H1 (cell line): ENCODE measurements around the gene WAC. TPM values are rescaled to one million over a fixed set of nuclear protein-coding genes. Genes with fewer than 3 reads are reported as not detected.

ENCODE experiments used
- CTCF ChIA-PET: fragments of 300-600 bp; sonication (Branson Sonifier 250); formaldehyde crosslinking; loops from one replicate; lab custom pipeline; 2021; ENCODE audit not compliant: partially characterized antibody; lab: Charles Lee
- POLR2A ChIA-PET: fragments of 300-600 bp; sonication (Branson Sonifier 250); formaldehyde crosslinking; loops from one replicate; lab custom pipeline; 2021; ENCODE audit warnings: inconsistent platforms; ENCODE audit not compliant: partially characterized antibody; lab: Charles Lee
- DNase-seq, 2 experiments: peaks; one replicate each; pipeline versions ENCODE4 v3.0.0 to v3.0.0-alpha.2; 2010 to 2022; ENCODE audit warnings: low spot score in 2 of 2, low read depth in 1 of 2, mixed read lengths in 1 of 2
- FAIRE-seq: peaks from 2 replicates; lab custom pipeline; 2011; peaks lifted over from hg19 to GRCh38; lab: Jason Lieb, UNC
- H2AFZ ChIP-seq: 2 replicates; pipeline ENCODE4 v1.8.1; 2012; ENCODE audit warnings: low read length, inconsistent platforms
- H2AK5ac ChIP-seq: 2 replicates; pipeline ENCODE4 v1.6.1; 2013; ENCODE audit warnings: low read depth, low read length
- H2BK120ac ChIP-seq: replicated peaks from 2 replicates; pipeline ENCODE3; 2013; ENCODE audit warnings: low read depth, low read length, inconsistent platforms
- H2BK12ac ChIP-seq: 2 replicates; pipeline ENCODE4 v1.6.1; 2013; ENCODE audit warnings: low read depth, low read length
- H2BK15ac ChIP-seq: 2 replicates; pipeline ENCODE4 v1.6.1; 2013; ENCODE audit warnings: low read length
- H2BK20ac ChIP-seq: 2 replicates; pipeline ENCODE4 v1.6.1; 2013; ENCODE audit warnings: low read length
- H2BK5ac ChIP-seq: 2 replicates; pipeline ENCODE4 v1.6.1; 2013; ENCODE audit warnings: low read depth, low read length
- H3K14ac ChIP-seq: 2 replicates; pipeline ENCODE4 v1.6.1; 2013; ENCODE audit warnings: inconsistent platforms; ENCODE audit not compliant: insufficient read length
- H3K18ac ChIP-seq: 2 replicates; pipeline ENCODE4 v1.6.1; 2013; ENCODE audit warnings: low read length; ENCODE audit errors: extremely low read depth
- H3K23ac ChIP-seq: 2 replicates; pipeline ENCODE4 v1.6.1; 2013; ENCODE audit warnings: inconsistent platforms; ENCODE audit not compliant: insufficient read length
- H3K23me2 ChIP-seq: 2 replicates; pipeline ENCODE4 v1.6.1; 2013; ENCODE audit warnings: low read depth, low read length
- H3K27ac ChIP-seq: 2 replicates; pipeline ENCODE4 v1.6.1; 2011; ENCODE audit warnings: low read depth, low read length, inconsistent platforms
- H3K27me3 ChIP-seq, 4 experiments: replicated peaks in 1 of 4; 1 replicate in 1 of 4; 2 replicates in 3 of 4; pipeline versions ENCODE4 v1.6.1 to v1.8.1; 2011 to 2013; ENCODE audit warnings: low read length in 3 of 4, mild to moderate bottlenecking in 3 of 4, inconsistent platforms in 2 of 4, mixed read lengths in 2 of 4, moderate library complexity in 1 of 4; ENCODE audit not compliant: control insufficient read depth in 3 of 4, insufficient read depth in 3 of 4; ENCODE audit errors: extremely low read depth in 1 of 4
- H3K36me3 ChIP-seq, 4 experiments: 2 replicates each; pipeline versions ENCODE4 v1.6.1 to v1.8.1; 2011 to 2013; ENCODE audit warnings: mild to moderate bottlenecking in 4 of 4, low read length in 3 of 4, moderate library complexity in 2 of 4, control low read depth in 1 of 4, inconsistent platforms in 1 of 4; ENCODE audit not compliant: insufficient read depth in 4 of 4, control insufficient read depth in 2 of 4
- H3K4ac ChIP-seq: replicated peaks from 2 replicates; pipeline ENCODE3; 2013; ENCODE audit warnings: low read length, low read depth, mixed read lengths, inconsistent platforms; ENCODE audit not compliant: insufficient read length
- H3K4me1 ChIP-seq, 4 experiments: replicated peaks in 1 of 4; 1 replicate in 1 of 4; 2 replicates in 3 of 4; pipeline versions ENCODE4 v1.6.1 to v1.8.1; 2011 to 2013; ENCODE audit warnings: low read length in 3 of 4, inconsistent platforms in 2 of 4, mixed read lengths in 1 of 4; ENCODE audit not compliant: insufficient read depth in 4 of 4, control insufficient read depth in 3 of 4
- H3K4me2 ChIP-seq, 2 experiments: 2 replicates each; pipeline versions ENCODE4 v1.6.1 to v1.8.1; 2011 to 2013; ENCODE audit warnings: low read depth in 2 of 2, low read length in 2 of 2, control low read depth in 1 of 2, inconsistent platforms in 1 of 2, mild to moderate bottlenecking in 1 of 2; ENCODE audit not compliant: insufficient read depth in 1 of 2
- H3K4me3 ChIP-seq, 4 experiments: fragments of 200-600, 300-600 bp in 1 of 4; sonication (generic), shearing (Covaris generic), sonication (Bioruptor Twin) in 1 of 4; 2 replicates each; pipeline versions ENCODE4 v1.5.1 to v1.8.1; 2011 to 2016; ENCODE audit warnings: low read length in 4 of 4, low read depth in 3 of 4, control low read depth in 2 of 4, inconsistent platforms in 2 of 4, mild to moderate bottlenecking in 2 of 4, mixed read lengths in 1 of 4, moderate library complexity in 1 of 4; ENCODE audit not compliant: insufficient read depth in 2 of 4; ENCODE audit errors: extremely low read depth in 1 of 4
- H3K56ac ChIP-seq: replicated peaks from 2 replicates; pipeline ENCODE3; 2013; ENCODE audit warnings: low read depth, mild to moderate bottlenecking, mixed read lengths, low read length, inconsistent platforms; ENCODE audit not compliant: insufficient read length
- H3K79me1 ChIP-seq: 2 replicates; pipeline ENCODE4 v1.6.1; 2013; ENCODE audit warnings: low read depth, low read length, control low read depth
- H3K79me2 ChIP-seq, 2 experiments: 2 replicates each; pipeline versions ENCODE4 v1.6.1 to v1.8.1; 2012 to 2013; ENCODE audit warnings: low read length in 2 of 2, mild to moderate bottlenecking in 2 of 2, inconsistent platforms in 1 of 2; ENCODE audit not compliant: insufficient read depth in 2 of 2, control insufficient read depth in 1 of 2
- H3K9ac ChIP-seq, 4 experiments: replicated peaks in 1 of 4; 1 replicate in 1 of 4; 2 replicates in 3 of 4; pipeline versions ENCODE4 v1.6.1 to v1.8.1; 2011 to 2013; ENCODE audit warnings: low read depth in 3 of 4, low read length in 3 of 4, control low read depth in 2 of 4, mild to moderate bottlenecking in 2 of 4, moderate library complexity in 2 of 4, inconsistent platforms in 1 of 4; ENCODE audit errors: extremely low read depth in 1 of 4
- H3K9me3 ChIP-seq, 2 experiments: 2 replicates each; pipeline versions ENCODE4 v1.6.1 to v1.8.1; 2012 to 2013; ENCODE audit warnings: mild to moderate bottlenecking in 2 of 2, moderate library complexity in 2 of 2, control low read depth in 1 of 2, inconsistent platforms in 1 of 2, low read depth in 1 of 2, low read length in 1 of 2, mixed read lengths in 1 of 2; ENCODE audit not compliant: insufficient read depth in 2 of 2
- H4K20me1 ChIP-seq, 2 experiments: replicated peaks in 1 of 2; 2 replicates each; pipeline versions ENCODE3 to v1.8.1; 2011 to 2013; ENCODE audit warnings: inconsistent platforms in 2 of 2, low read length in 2 of 2, mild to moderate bottlenecking in 1 of 2; ENCODE audit not compliant: insufficient read depth in 2 of 2, control insufficient read depth in 1 of 2
- H4K5ac ChIP-seq: 2 replicates; pipeline ENCODE4 v1.6.1; 2013; ENCODE audit warnings: low read length, low read depth, mixed read lengths, inconsistent platforms; ENCODE audit not compliant: insufficient read length
- H4K8ac ChIP-seq: 2 replicates; pipeline ENCODE4 v1.8.0; 2013; ENCODE audit warnings: mild to moderate bottlenecking, moderate library complexity, low read length, inconsistent platforms; ENCODE audit not compliant: insufficient read depth; ENCODE audit errors: extremely low read depth
- H4K91ac ChIP-seq: replicated peaks from 2 replicates; pipeline ENCODE3; 2013; ENCODE audit warnings: low read length, mixed read lengths, inconsistent platforms; ENCODE audit not compliant: insufficient read length
- CTCF ChIP-seq, 3 experiments: IDR thresholded peaks; 1 replicate in 2 of 3; 2 replicates in 1 of 3; pipeline versions ENCODE4 v1.5.1 to v1.6.1; 2011; ENCODE audit warnings: low read length in 3 of 3, mild to moderate bottlenecking in 3 of 3, inconsistent platforms in 2 of 3, low read depth in 1 of 3, moderate library complexity in 1 of 3; ENCODE audit not compliant: insufficient read depth in 1 of 3; ENCODE audit errors: control extremely low read depth in 1 of 3
- NANOG ChIP-seq: IDR thresholded peaks from 2 replicates; pipeline ENCODE4 v1.6.1; 2011; ENCODE audit warnings: low read length, low read depth, mild to moderate bottlenecking, inconsistent platforms; ENCODE audit not compliant: insufficient read depth, poor library complexity, severe bottlenecking
- POLR2A ChIP-seq, 2 experiments: IDR thresholded peaks; 1 replicate in 1 of 2; 2 replicates in 1 of 2; pipeline ENCODE4 v1.6.1; 2011; ENCODE audit warnings: low read depth in 2 of 2, low read length in 2 of 2, mild to moderate bottlenecking in 2 of 2; ENCODE audit errors: control extremely low read depth in 1 of 2
- ZNF274 ChIP-seq: IDR thresholded peaks from 2 replicates; pipeline ENCODE4 v1.7.0; 2012; ENCODE audit warnings: low read length, borderline replicate concordance; ENCODE audit errors: extremely low read depth
- WGBS, 2 experiments: shearing (Covaris generic) in 1 of 2; methylation state at CpG; one replicate each; pipeline versions ENCODE4 v1.1.6 to v1.1.7; 2013 to 2015; ENCODE audit warnings: low lambda C conversion rate in 2 of 2, mixed read lengths in 2 of 2, inconsistent platforms in 1 of 2, low coverage in 1 of 2, missing lambda C conversion rate in 1 of 2; ENCODE audit not compliant: insufficient replicate concordance in 2 of 2, insufficient coverage in 1 of 2, insufficient read length in 1 of 2; ENCODE audit errors: extremely low coverage in 1 of 2, missing lambda C conversion rate in 1 of 2; 5-methylcytosine and 5-hydroxymethylcytosine counted together
- polyA plus RNA-seq, 7 experiments: library from polyadenylated mRNA; depleted of rRNA in 3 of 7; stranded (reverse) in 5 of 7; unstranded in 2 of 7; fragments of >200 nt in 5 of 7; fragments of 200-250 nt in 2 of 7; gene quantifications; 1 replicate in 5 of 7; 2 replicates in 1 of 7; 4 replicates in 1 of 7; pipeline versions ENCODE4 v1.2.1 to v1.2.3, GENCODE V29; 2011 to 2013; ENCODE audit warnings: missing spikeins in 2 of 7, mixed read lengths in 2 of 7
- total RNA-seq: library from RNA; stranded (reverse); fragmentation: NEBNext Ultra II Directional; extraction: Animal tissue kit (Norgen Biotek cat#: 25700); gene quantifications from 2 replicates; pipeline ENCODE4 v1.2.1, GENCODE V29; 2021

The WAC gene
- total and polyA plus RNA-seq, 2 of the 8 experiments (the other 6 are each of a cell fraction or from before 2014, with no cell fraction given): 72.9 to 128 TPM

GRCh38 chr10:28554952-28555351 is 22.0 kb downstream of the WAC start:
- H3K79me2 ChIP-seq: peaks cover 38 to 100% of the 10 kb centered on the region in 2 experiments
- H3K23me2 ChIP-seq: peaks cover 2% of the 10 kb centered on the region; the same call in 1 of the 2 replicates
- H4K20me1 ChIP-seq: peaks cover 25 to 29% of the 10 kb centered on the region in 2 experiments
- H3K4me2 ChIP-seq: no peak overlapping the region
- FAIRE-seq: no peak
- 91% methylated on average over 3 of the region's 3 CpGs; no CpG with 5 or more reads in 1 of the 2 experiments for WGBS, 2 experiments
- no peak overlapping the region for H2BK20ac ChIP-seq
- no peak overlapping the region for H2BK15ac ChIP-seq
- H3K14ac ChIP-seq: no peak overlapping the region
- H3K27ac ChIP-seq: no peak overlapping the region
- ChIA-PET CTCF (no interaction called here), POLR2A (interaction anchor here (0.7 to 4.2 kb wide), 6 partner anchors 10 to 23 kb away, joined by 3 to 39 read pairs (median 7); partner anchors contain the start of gene WAC)
- no peak for DNase-seq
- H4K8ac ChIP-seq: no peak overlapping the region
- H3K4me3 ChIP-seq: no peak overlapping the region
- no peak overlapping the region for H4K91ac ChIP-seq
- H2BK5ac ChIP-seq: no peak overlapping the region
- H2BK120ac ChIP-seq: no peak overlapping the region
- H3K36me3 ChIP-seq: peaks cover 3 to 51% (median 10%) of the 10 kb centered on the region in 4 experiments; a peak in 6 of 8 replicates
- H3K4me1 ChIP-seq: peaks cover 0 to 9% (median 5%) of the 10 kb centered on the region in 4 experiments; a peak in 4 of 7 replicates
- H3K27me3 ChIP-seq: no peaks in the 10 kb centered on the region
- H3K56ac ChIP-seq: no peak overlapping the region
- no peaks in the 10 kb centered on the region for H3K9me3 ChIP-seq
- H3K79me1 ChIP-seq: peaks cover 5% of the 10 kb centered on the region
- no peak overlapping the region for H3K9ac ChIP-seq
- no peak overlapping the region for H2BK12ac ChIP-seq
- H3K23ac ChIP-seq: no peak overlapping the region
- no peak overlapping the region for H2AK5ac ChIP-seq
- H3K4ac ChIP-seq: no peak overlapping the region
- H4K5ac ChIP-seq: no peak overlapping the region
- no peak overlapping the region for H2AFZ ChIP-seq
- no peak overlapping the region for H3K18ac ChIP-seq
- no peak for TF ChIP-seq ZNF274
- no peak for TF ChIP-seq POLR2A (IDR thresholded peaks at IDR 0.05; ENCODE audit: control extremely low read depth in 1 of 2, low read depth in 2 of 2, low read length in 2 of 2)
- no peak for TF ChIP-seq NANOG
- TF ChIP-seq CTCF (IDR thresholded peaks at IDR 0.05; ENCODE audit: control extremely low read depth in 1 of 3, insufficient read depth in 1 of 3, low read depth in 1 of 3, low read length in 3 of 3): no peak
